HepG2 (cell line): ENCODE data around the gene SLC7A4. TPM values are rescaled to one million over a fixed set of nuclear protein-coding genes. Genes with fewer than 3 reads are reported as not detected.

ENCODE experiments used
- ATAC-seq: fragments of 200-7000 bp; cut with Tn5 transposase; 3 replicates; pipeline ENCODE4 v1.9.1; 2020; ENCODE audit warnings: mild to moderate bottlenecking, moderate library complexity
- BruUV-seq: library from RNA; stranded (reverse); fragments of 400-500 nt; replicated peaks from 2 replicates; lab custom pipeline; 2021; lab: Mats Ljungman, UMichigan
- CTCF ChIA-PET: fragments of 300-600 bp; formaldehyde crosslinking; extraction: SDS; loops from one replicate; lab custom pipeline; 2021; ENCODE audit warnings: low total read pairs, inconsistent platforms, low intra/inter-chr PET ratio; lab: Yijun Ruan, JAX
- POLR2A ChIA-PET: fragments of 350-600 bp; sonication (Branson Sonifier 250); formaldehyde crosslinking; loops from one replicate; lab custom pipeline; 2020; ENCODE audit warnings: antibody characterized with exemption, inconsistent platforms; lab: Yijun Ruan, JAX
- DNase-seq: peaks from one replicate; pipeline ENCODE4 v3.0.0-alpha.2; 2015; ENCODE audit warnings: low spot score
- FAIRE-seq: peaks from 3 replicates; lab custom pipeline; 2011; peaks lifted over from hg19 to GRCh38; lab: Jason Lieb, UNC
- H2AFZ ChIP-seq: one replicate; pipeline ENCODE4 v1.6.1; 2011; ENCODE audit warnings: low read length, inconsistent platforms
- H3K27ac ChIP-seq: fragments of 300-600 bp; 3 replicates; pipeline ENCODE4 v1.8.0; 2011; ENCODE audit warnings: mixed run types, mild to moderate bottlenecking, mixed read lengths, low read length, inconsistent platforms; ENCODE audit not compliant: insufficient read depth; ENCODE audit errors: extremely low read length
- H3K27me3 ChIP-seq, 2 experiments: fragments of 200-600 bp in 1 of 2; 2 replicates in 1 of 2; 3 replicates in 1 of 2; pipeline versions ENCODE4 v1.6.0 to v1.8.0; 2011; ENCODE audit warnings: low read length in 2 of 2, mild to moderate bottlenecking in 2 of 2, moderate library complexity in 2 of 2, inconsistent platforms in 1 of 2; ENCODE audit not compliant: insufficient read depth in 2 of 2, control insufficient read depth in 1 of 2
- H3K36me3 ChIP-seq, 2 experiments: fragments of 200-600 bp in 1 of 2; replicated peaks in 1 of 2; 2 replicates in 1 of 2; 3 replicates in 1 of 2; pipeline versions ENCODE4 v1.5.1 to v1.8.0; 2011; ENCODE audit warnings: low read length in 2 of 2, inconsistent platforms in 1 of 2; ENCODE audit not compliant: insufficient read depth in 2 of 2, control insufficient read depth in 1 of 2
- H3K4me1 ChIP-seq: 2 replicates; pipeline ENCODE4 v1.5.1; 2012; ENCODE audit warnings: low read length, inconsistent platforms; ENCODE audit not compliant: insufficient read depth
- H3K4me2 ChIP-seq: 2 replicates; pipeline ENCODE4 v1.6.0; 2011; ENCODE audit warnings: low read depth, low read length, inconsistent platforms
- H3K4me3 ChIP-seq, 3 experiments: fragments of 200-600 bp in 1 of 3; sonication (generic), shearing (Covaris generic) in 1 of 3; replicated peaks in 1 of 3; 2 replicates each; pipeline ENCODE4 v1.5.1; 2011 to 2016; ENCODE audit warnings: low read length in 3 of 3, inconsistent platforms in 2 of 3, low read depth in 2 of 3, mild to moderate bottlenecking in 2 of 3, control low read depth in 1 of 3, mixed read lengths in 1 of 3; ENCODE audit not compliant: insufficient read depth in 1 of 3
- H3K79me2 ChIP-seq: one replicate; pipeline ENCODE4 v1.6.1; 2011; ENCODE audit warnings: low read length, inconsistent platforms; ENCODE audit not compliant: insufficient read depth
- H3K9ac ChIP-seq: 2 replicates; pipeline ENCODE4 v1.6.0; 2011; ENCODE audit warnings: mild to moderate bottlenecking, low read depth, low read length, inconsistent platforms; ENCODE audit not compliant: insufficient read depth
- H3K9me3 ChIP-seq: 2 replicates; pipeline ENCODE4 v1.5.1; 2012; ENCODE audit warnings: mild to moderate bottlenecking, low read length
- H4K20me1 ChIP-seq: 2 replicates; pipeline ENCODE4 v1.6.0; 2011; ENCODE audit warnings: inconsistent platforms, mild to moderate bottlenecking, low read length, moderate library complexity; ENCODE audit not compliant: insufficient read depth
- AGO1 ChIP-seq: fragments of 200-400 bp; formaldehyde crosslinking; IDR thresholded peaks from 2 replicates; pipeline ENCODE4 v1.6.1; 2017; ENCODE audit warnings: mild to moderate bottlenecking, low read depth, low read length, moderate library complexity; ENCODE audit not compliant: poor library complexity, severe bottlenecking
- KLF16 ChIP-seq, 2 experiments: sonication (generic) in 1 of 2; formaldehyde crosslinking in 1 of 2; IDR thresholded peaks; 2 replicates each; pipeline versions ENCODE4 v1.6.1 to v1.8.0; 2016 to 2023; ENCODE audit warnings: missing genetic modification reagents in 2 of 2, missing compliant biosample characterization in 1 of 2
- PLSCR1 ChIP-seq: sonication (generic); formaldehyde crosslinking; IDR thresholded peaks from 2 replicates; pipeline ENCODE4 v1.5.0; 2020; ENCODE audit warnings: missing genetic modification reagents, mild to moderate bottlenecking, borderline replicate concordance
- POLR2A ChIP-seq, 2 experiments: IDR thresholded peaks; 2 replicates each; pipeline ENCODE4 v1.6.1; 2011; ENCODE audit warnings: low read depth in 2 of 2, low read length in 2 of 2, mild to moderate bottlenecking in 1 of 2, moderate library complexity in 1 of 2; ENCODE audit not compliant: insufficient read depth in 1 of 2
- POLR2AphosphoS5 ChIP-seq: IDR thresholded peaks from 2 replicates; pipeline ENCODE4 v1.6.1; 2012; ENCODE audit warnings: low read depth, low read length
- POLR2G ChIP-seq: fragments of 200-400 bp; formaldehyde crosslinking; IDR thresholded peaks from 2 replicates; pipeline ENCODE4 v1.6.1; 2018; ENCODE audit warnings: mild to moderate bottlenecking, low read depth, low read length, moderate library complexity
- RBM22 ChIP-seq: fragments of 200-400 bp; formaldehyde crosslinking; optimal IDR thresholded peaks from 2 replicates; pipeline ENCODE3; 2017; ENCODE audit warnings: mild to moderate bottlenecking, low read length, moderate library complexity
- SAFB2 ChIP-seq: sonication (generic); formaldehyde crosslinking; IDR thresholded peaks from 2 replicates; pipeline ENCODE4 v1.5.1; 2020; ENCODE audit warnings: missing genetic modification reagents, low read depth, mild to moderate bottlenecking, borderline replicate concordance
- TFDP1 ChIP-seq: IDR thresholded peaks from 2 replicates; pipeline ENCODE4 v1.6.1; 2016; ENCODE audit warnings: missing compliant biosample characterization, missing genetic modification reagents, borderline replicate concordance
- ZC3H13 ChIP-seq: sonication (generic); formaldehyde crosslinking; IDR thresholded peaks from 2 replicates; pipeline ENCODE4 v1.8.1; 2023; ENCODE audit warnings: mild to moderate bottlenecking, missing genetic modification reagents, moderate library complexity
- ZNF224 ChIP-seq: sonication (generic); formaldehyde crosslinking; IDR thresholded peaks from 2 replicates; pipeline ENCODE4 v1.5.0; 2020; ENCODE audit warnings: mild to moderate bottlenecking, missing genetic modification reagents
- ZSCAN31 ChIP-seq: sonication (generic); formaldehyde crosslinking; IDR thresholded peaks from 2 replicates; pipeline ENCODE4 v1.5.0; 2020; ENCODE audit warnings: low read depth, mild to moderate bottlenecking, missing genetic modification reagents
- WGBS: methylation state at CpG from one replicate; pipeline ENCODE4 v1.1.6; 2017; ENCODE audit warnings: low lambda C conversion rate; 5-methylcytosine and 5-hydroxymethylcytosine counted together
- in situ Hi-C: cut with HindIII; loops from 2 replicates; pipeline ENCODE4 v1.10.0; 2017; ENCODE audit warnings: low pct_unique_long_range_greater_than_20kb; ENCODE audit not compliant: extremely low pct_ligation_motif_present
- intact Hi-C: fragments of 100-400 bp; cut with micrococcal nuclease; formaldehyde crosslinking; loops from one replicate; pipeline ENCODE4 v1.10.0; 2022; ENCODE audit not compliant: unreplicated experiment
- polyA plus RNA-seq, 8 experiments: library from polyadenylated mRNA; depleted of rRNA in 3 of 8; stranded (reverse) in 7 of 8; unstranded in 1 of 8; fragments of >200 nt; fragmentation: Illumina TruSeq in 4 of 8; extraction: Trizol in 4 of 8; gene quantifications; 2 replicates each; pipeline versions ENCODE4 v1.2.1 to v1.2.3, GENCODE V29; 2011 to 2016; ENCODE audit warnings: low read depth in 4 of 8, missing spikeins in 1 of 8, mixed read lengths in 1 of 8; ENCODE audit not compliant: insufficient read depth in 1 of 8
- total RNA-seq, 5 experiments: library from RNA; depleted of rRNA; stranded (reverse); fragments of >200 nt; fragmentation: Illumina TruSeq; extraction: Trizol; gene quantifications; 2 replicates each; pipeline ENCODE4 v1.2.3, GENCODE V29; 2016; ENCODE audit warnings: low read depth in 1 of 5
- TF ChIP-seq, protein P1 (sequence below): sonication (generic); formaldehyde crosslinking; conservative IDR thresholded peaks from 2 replicates; pipeline ENCODE4 v1.4.0; 2020; ENCODE audit warnings: missing genetic modification reagents

Gene SLC7A4
- total and polyA plus RNA-seq, 2 of the 13 experiments (the other 11 are each of a cell fraction or from before 2014, with no cell fraction given), result not detected

- no peak for TF ChIP-seq PLSCR1 (CRISPR knock-in tag)
Measured at GRCh38 chr22:20999350-21000206, 32.8 kb downstream of the SLC7A4 start (continued).

GRCh38 chr22:20998411-20999336 is 33.7 kb downstream of the SLC7A4 start:
- no peak for TF ChIP-seq TFDP1 (CRISPR knock-in tag)
- TF ChIP-seq ZNF224 (CRISPR knock-in tag), result no peak
- peak; percentile 53 for TF ChIP-seq POLR2AphosphoS5
- TF ChIP-seq POLR2G, result peak; percentile 28
- TF ChIP-seq, protein P1, sequence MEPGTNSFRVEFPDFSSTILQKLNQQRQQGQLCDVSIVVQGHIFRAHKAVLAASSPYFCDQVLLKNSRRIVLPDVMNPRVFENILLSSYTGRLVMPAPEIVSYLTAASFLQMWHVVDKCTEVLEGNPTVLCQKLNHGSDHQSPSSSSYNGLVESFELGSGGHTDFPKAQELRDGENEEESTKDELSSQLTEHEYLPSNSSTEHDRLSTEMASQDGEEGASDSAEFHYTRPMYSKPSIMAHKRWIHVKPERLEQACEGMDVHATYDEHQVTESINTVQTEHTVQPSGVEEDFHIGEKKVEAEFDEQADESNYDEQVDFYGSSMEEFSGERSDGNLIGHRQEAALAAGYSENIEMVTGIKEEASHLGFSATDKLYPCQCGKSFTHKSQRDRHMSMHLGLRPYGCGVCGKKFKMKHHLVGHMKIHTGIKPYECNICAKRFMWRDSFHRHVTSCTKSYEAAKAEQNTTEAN (CRISPR knock-in tag), result no peak
- peak; percentile 51 for TF ChIP-seq AGO1
- TF ChIP-seq ZSCAN31, result no peak
- TF ChIP-seq POLR2A (IDR thresholded peaks at IDR 0.05; ENCODE audit: insufficient read depth in 1 of 2, low read depth in 2 of 2, low read length in 2 of 2), result peak; percentile 5 to 64; a peak in 3 of 4 replicates
- no peak for TF ChIP-seq KLF16 (CRISPR knock-in tag; IDR thresholded peaks at IDR 0.05)
- TF ChIP-seq SAFB2 (CRISPR knock-in tag), result no peak
- TF ChIP-seq RBM22, result peak; percentile 88
- peak; percentile 36; the same call in 1 of the 2 replicates for TF ChIP-seq ZC3H13 (CRISPR knock-in tag)
- Histone ChIP-seq H3K9ac (no peak overlapping the region), H3K79me2 (peaks cover 18% of the 10 kb centered on the region), H3K27me3 (no peaks in the 10 kb centered on the region), H3K4me3 (no peak overlapping the region), H3K27ac (no peak overlapping the region), H3K9me3 (no peaks in the 10 kb centered on the region), H2AFZ (no peak overlapping the region), H3K4me2 (no peak overlapping the region), H3K4me1 (peaks cover 24% of the 10 kb centered on the region), H4K20me1 (no peaks in the 10 kb centered on the region), H3K36me3 (peaks cover 8 to 35% of the 10 kb centered on the region in 2 experiments)
- ChIA-PET POLR2A (interaction anchor here (1.0 to 3.3 kb wide), 6 partner anchors 16 to 48 kb away, joined by 3 to 20 read pairs (median 3); partner anchors contain the start of genes LZTR1 and P2RX6), CTCF (no interaction called here)
- BruUV-seq, result no TSS peak
- no peak for DNase-seq
- no peak for FAIRE-seq
- 71% methylated on average over 5 of the region's 7 CpGs for WGBS
- in situ Hi-C loops, result no loop called here
- no peak for ATAC-seq
- intact Hi-C loops, result no loop called here
